GM18867 (cell line): ENCODE data around the gene EMILIN1.
A peak's percentile ranks its signal among the peaks of the same experiment; 100 is the strongest.

ENCODE experiments used
- ATAC-seq: cut with Tn5 transposase; IDR thresholded peaks from one replicate; pipeline ENCODE4 v1.9.1; 2021; ENCODE audit warnings: mild to moderate bottlenecking, moderate library complexity; ENCODE audit not compliant: unreplicated experiment

EMILIN1 gene

DNA sequence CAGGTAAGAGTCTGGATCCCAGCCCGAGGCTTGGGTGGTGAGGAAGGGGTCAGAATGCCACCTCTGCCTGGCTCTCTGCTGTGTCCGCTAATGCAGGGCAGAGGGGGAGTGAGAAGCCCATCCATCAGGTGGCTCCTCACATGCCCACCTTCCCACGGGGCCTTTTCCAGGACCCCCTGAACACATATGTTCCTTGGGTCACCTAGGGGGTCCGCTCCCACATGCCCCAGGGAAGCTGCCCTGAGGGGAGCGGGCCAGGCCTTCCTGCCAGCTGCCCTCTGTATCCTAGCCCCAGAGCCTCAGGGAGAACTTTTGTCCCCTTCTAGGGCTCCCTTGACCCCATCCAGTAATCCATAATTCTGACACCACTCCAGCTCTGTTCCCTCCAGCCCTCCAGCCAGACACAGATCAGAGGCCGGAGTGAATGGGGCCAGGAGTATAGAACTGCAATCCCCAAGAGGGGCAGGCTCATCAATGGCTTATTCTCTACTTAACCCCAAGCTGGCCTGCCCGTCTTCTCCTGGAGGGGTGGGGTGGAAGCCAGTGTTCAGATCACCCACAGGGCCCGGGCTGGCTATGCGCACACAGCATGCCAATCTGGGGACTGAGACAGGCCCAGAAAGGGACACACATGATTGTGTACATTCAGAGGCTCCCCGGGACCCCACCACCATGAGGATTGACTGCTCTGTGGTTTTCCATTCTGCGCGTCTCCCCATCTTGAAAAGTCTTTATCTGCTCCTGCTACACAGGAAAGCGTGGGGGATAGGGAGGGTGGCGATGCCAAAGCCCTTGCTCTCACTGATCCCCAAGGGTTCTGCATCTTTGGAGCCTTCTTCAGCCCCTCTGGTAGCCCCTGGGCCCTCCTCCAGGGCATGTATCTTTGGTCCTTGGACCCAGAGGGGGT lies 1.1 kb downstream of the EMILIN1 start:
- ATAC-seq = no peak

GRCh38 chr2:27080140-27080469 lies 1.7 kb downstream of the EMILIN1 start:
- no peak for ATAC-seq

GRCh38 chr2:27080603-27080936 lies 2.2 kb downstream of the EMILIN1 start:
- no peak for ATAC-seq

DNA sequence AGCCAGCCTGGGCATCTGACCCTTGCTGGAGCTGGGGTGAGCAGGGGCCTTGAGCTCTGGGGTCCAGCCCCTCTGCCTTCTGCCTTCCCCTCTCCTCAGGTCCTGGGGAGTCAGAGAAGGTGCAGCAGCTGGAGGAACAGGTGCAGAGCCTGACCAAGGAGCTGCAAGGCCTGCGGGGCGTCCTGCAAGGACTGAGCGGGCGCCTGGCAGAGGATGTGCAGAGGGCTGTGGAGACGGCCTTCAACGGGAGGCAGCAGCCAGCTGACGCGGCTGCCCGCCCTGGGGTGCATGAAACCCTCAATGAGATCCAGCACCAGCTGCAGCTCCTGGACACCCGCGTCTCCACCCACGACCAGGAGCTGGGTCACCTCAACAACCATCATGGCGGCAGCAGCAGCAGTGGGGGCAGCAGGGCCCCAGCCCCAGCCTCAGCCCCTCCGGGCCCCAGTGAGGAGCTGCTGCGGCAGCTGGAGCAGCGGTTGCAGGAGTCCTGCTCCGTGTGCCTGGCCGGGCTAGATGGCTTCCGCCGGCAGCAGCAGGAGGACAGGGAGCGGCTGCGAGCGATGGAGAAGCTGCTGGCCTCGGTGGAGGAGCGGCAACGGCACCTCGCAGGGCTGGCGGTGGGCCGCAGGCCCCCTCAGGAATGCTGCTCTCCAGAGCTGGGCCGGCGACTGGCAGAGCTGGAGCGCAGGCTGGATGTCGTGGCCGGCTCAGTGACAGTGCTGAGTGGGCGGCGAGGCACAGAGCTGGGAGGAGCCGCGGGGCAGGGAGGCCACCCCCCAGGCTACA lies 3.8 kb downstream of the EMILIN1 start:
- ATAC-seq = no peak

GRCh38 chr2:27082773-27083409 lies 4.5 kb downstream of the EMILIN1 start:
- no peak for ATAC-seq

DNA sequence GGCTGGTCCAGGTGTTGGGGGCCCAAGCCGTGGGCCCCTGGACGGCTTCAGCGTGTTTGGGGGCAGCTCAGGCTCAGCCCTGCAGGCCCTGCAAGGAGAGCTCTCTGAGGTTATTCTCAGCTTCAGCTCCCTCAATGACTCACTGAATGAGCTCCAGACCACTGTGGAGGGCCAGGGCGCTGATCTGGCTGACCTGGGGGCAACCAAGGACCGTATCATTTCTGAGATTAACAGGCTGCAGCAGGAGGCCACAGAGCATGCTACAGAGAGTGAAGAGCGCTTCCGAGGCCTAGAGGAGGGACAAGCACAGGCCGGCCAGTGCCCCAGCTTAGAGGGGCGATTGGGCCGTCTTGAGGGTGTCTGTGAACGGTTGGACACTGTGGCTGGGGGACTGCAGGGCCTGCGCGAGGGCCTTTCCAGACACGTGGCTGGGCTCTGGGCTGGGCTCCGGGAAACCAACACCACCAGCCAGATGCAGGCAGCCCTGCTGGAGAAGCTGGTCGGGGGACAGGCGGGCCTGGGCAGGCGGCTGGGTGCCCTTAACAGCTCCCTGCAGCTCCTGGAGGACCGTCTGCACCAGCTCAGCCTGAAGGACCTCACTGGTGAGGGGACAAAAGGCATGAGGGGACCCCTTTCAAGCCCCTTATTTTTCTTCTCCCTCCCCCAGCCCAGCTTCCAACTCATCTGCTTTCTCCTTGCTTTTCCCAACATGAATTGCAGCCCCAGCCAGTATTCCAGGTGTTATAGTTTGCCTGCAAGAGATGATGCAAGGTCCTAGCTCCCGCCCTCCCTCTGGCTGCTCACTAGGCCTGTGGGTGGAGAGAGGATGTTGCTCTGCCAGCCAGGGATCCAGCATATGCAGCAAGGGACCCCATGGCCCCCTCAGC lies 5.2 kb downstream of the EMILIN1 start:
- ATAC-seq = no peak

DNA sequence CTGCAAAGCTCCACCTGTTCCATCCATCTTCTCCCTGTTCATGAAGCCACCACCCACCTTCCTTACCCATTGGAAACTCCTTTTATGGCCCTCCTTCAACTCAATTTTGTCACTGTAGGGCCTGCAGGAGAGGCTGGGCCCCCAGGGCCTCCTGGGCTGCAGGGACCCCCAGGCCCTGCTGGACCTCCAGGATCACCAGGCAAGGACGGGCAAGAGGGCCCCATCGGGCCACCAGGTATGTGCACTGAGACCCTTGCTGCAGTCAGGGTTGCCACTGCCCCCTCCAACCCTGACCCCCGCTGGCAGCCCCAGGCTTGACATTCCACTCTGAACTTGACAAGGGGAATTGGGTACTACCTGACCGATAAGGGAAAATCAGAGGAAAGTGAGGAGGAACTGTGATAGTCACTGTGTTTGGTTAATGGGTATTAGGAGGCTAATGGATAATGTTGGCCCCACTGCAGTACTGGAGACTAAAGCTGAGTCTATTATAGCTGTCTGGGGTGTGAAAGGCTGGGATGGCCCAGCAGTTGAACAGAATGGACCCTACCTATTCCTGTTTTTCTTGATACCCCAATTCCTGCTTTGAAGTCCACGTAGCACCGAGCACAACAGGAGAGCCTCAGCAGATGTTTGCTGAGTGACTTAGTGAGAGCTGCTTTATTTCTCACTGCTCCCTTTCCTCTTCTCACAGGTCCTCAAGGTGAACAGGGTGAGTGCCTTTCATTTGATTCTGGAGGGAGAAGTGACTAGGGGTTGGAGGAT lies 6.1 kb downstream of the EMILIN1 start:
- no peak for ATAC-seq

DNA sequence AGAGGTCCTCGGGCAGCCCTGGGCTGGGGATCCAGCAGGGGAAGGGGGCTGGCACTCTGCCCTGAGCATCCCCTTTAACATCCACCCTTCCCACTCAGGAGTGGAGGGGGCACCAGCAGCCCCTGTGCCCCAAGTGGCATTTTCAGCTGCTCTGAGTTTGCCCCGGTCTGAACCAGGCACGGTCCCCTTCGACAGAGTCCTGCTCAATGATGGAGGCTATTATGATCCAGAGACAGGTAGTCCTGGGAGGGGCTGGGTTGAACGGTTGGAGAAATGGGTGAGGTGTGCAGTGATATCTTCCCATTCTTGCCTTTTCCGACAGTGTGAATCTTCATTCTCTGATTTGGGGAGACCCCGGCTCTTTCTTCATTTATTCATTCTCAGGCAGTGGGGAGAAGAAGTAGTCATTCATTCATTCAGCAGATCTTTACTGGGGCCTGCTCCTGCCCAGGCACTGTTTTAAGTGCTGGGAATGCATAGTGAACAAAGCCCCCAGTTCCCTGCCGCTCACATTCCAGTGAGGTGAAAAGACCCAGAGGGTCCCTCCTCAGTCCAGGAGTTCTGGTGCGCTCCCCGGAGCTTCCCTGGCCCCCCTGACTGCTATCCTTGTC lies 6.8 kb downstream of the EMILIN1 start:
- ATAC-seq = no peak

DNA sequence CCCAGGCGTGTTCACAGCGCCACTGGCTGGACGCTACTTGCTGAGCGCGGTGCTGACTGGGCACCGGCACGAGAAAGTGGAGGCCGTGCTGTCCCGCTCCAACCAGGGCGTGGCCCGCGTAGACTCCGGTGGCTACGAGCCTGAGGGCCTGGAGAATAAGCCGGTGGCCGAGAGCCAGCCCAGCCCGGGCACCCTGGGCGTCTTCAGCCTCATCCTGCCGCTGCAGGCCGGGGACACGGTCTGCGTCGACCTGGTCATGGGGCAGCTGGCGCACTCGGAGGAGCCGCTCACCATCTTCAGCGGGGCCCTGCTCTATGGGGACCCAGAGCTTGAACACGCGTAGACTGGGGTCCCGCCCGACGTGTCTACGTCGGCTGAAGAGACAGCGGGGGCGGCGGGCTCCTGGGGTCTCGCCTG lies 7.3 kb downstream of the EMILIN1 start:
- peak; percentile 6 for ATAC-seq

GRCh38 chr2:27086090-27086723 lies 7.8 kb downstream of the EMILIN1 start:
- peak; percentile 78 for ATAC-seq

DNA sequence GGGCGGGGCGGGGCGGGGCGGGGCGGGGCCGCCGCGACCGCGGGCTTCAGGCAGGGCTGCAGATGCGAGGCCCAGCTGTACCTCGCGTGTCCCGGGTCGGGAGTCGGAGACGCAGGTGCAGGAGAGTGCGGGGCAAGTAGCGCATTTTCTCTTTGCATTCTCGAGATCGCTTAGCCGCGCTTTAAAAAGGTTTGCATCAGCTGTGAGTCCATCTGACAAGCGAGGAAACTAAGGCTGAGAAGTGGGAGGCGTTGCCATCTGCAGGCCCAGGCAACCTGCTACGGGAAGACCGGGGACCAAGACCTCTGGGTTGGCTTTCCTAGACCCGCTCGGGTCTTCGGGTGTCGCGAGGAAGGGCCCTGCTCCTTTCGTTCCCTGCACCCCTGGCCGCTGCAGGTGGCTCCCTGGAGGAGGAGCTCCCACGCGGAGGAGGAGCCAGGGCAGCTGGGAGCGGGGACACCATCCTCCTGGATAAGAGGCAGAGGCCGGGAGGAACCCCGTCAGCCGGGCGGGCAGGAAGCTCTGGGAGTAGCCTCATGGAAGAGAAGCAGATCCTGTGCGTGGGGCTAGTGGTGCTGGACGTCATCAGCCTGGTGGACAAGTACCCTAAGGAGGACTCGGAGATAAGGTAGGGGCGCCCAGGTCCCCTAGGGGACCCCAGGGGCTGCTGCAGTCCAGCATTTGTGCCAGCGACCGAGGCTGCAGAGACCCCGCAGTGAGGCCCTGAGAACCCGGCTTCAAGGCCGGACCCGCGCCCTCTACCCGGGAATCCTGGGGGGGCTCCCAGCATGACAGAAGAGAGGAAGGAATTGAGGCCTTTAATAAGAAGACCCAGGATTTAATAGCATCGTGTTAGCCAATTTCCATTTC lies 8.5 kb downstream of the EMILIN1 start, which contains the start of gene KHK:
KHK (plus strand) TSS at position 49 of the 870 bp plus-strand sequence; CDS start at position 537, 488 bp downstream.
- ATAC-seq = peak; percentile 6

DNA sequence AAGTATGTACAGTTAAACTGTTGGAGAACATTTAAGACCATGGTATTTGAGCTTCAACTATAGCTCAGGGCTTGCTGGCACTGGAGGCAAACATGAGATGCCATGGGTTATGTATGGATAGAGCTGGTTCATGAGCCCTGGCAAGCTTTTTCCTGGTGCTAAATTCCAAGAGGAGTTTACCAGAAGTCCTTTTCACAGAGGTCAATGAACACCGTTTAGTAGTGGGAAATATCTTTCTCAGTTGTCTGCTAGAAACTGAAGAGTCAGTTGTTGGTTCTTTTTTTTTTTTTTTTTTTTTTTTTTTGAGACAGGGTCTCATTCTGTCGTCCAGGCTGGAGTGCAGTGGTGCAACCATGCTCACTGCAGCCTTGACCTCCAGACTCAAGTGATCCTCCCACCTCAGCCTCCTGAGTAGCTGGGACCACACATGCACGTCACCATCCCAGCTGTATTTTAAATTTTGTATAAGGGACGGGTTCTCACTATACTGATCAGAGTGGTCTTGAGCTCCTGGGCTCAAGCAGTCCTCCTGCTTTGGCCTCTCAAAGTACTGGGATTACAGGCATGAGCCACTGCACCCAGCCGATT lies 9.5 kb downstream of the EMILIN1 start:
- no peak for ATAC-seq

DNA sequence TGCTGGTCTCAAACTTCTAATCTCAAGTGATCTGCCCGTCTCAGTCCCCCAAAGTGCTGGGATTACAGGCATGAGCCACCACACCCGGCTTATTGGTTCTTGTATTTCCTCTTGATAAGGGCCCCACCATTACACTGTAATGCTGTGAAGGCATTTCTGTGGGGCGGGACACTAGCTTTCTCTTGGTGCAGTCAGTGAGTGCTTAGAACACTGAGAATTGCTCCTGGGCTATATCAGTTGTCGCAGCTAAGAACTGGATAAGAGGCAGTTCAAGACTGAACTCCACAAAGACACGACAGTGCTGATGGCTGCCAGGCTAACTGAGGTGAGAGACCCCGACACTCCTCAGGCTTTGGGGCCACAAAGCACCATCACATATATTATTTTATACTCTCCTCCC lies 10.2 kb downstream of the EMILIN1 start:
- no peak for ATAC-seq

DNA sequence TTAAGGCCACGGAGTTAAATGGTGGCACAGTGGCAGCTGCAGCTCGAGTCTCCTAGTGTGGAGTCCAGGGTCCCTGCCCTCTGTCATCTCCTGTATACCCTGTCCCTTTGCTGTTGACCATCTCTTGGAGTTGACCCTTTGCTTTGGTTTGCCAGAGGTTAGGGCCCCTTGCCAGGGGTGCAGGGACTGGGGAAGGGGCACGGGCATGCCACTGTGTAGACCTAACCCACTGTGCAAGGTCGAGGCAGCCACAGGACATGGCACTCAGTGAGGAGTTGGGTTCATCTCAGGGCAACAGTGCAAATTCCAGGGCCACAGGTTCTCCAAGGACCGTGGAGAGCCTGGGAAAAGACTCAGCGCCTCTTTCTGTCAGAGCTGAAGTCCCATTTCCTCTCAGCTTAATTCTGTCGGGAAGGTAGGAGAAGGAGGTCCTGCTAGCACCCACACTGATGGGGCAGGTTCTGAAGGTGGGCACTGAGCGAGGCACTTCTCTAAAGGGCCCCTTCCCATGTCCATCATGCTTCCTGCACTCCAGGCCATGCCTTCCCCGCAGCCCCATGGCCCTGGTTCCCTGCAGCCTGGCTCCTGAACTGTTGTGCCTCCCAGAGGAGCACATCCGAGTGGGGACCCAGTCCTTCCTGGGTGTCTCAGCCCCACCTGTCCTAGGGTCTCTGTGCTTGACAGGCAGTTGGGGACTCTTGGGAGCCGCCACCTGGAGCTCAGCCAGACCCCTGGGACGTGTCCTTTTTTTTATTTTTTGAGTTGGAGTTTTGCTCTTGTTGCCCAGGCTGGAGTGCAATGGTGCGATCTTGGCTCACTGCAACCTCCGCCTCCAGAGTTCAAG lies 10.9 kb downstream of the EMILIN1 start:
- ATAC-seq = no peak

DNA sequence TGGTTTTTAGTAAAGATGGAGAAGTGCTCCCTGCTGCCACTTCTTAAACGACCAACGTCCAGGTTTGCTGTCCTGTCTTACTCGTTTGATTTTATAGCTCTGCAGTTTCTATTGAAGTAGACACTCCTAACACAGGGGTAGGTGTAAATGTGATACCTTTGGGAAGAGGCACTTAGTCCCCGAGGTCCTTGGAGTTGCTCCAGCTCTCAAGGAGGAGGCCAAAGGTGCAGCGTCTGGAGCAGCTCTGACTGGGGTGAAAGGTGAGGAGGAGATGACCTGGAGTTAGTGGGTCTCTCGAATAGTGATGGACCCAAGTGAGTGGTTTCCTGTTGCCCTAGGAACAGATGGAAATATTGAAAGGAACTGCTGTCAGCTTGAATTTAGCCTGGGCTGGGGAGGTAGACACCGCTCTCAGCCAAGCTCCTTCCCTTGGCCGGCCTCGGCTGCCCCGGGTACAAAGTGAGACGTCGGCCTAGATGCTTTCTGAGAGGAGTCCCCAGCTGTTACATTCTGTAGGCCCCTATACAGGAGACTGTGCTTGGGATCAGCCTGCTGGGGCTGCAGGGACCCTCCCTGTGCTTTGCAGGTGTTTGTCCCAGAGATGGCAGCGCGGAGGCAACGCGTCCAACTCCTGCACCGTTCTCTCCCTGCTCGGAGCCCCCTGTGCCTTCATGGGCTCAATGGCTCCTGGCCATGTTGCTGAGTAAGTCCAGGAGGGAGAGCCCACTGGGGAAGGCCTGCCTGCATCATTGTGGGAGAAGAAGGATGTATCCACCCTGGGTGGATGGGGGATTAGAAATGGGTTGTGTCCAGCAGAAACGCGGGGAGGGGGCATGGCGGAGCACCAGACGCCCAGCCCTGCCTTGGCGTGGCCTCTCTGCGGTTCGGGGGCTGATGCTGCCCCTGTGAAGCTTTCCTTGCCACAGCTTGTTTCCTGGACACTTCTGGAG lies 13.6 kb downstream of the EMILIN1 start:
- no peak for ATAC-seq
